Posterior vena cava (tissue), 2 donors: ENCODE results near the gene TSPO2. TPM values are rescaled to one million over a fixed set of nuclear protein-coding genes. Genes with fewer than 3 reads are reported as not detected.
"Not testable (repeated sequence)": the region's sequence is repeated elsewhere in the genome, so short reads cannot be mapped to it uniquely, and the experiment has no call there.

Source experiments
- DNase-seq: peaks from one replicate; pipeline ENCODE4 v3.0.0-alpha.2; 2020; ENCODE audit warnings: low spot score
- intact Hi-C, 2 donors: fragments of 100-400 bp; cut with DNase I; formaldehyde crosslinking; loops; one replicate each; pipeline versions ENCODE4 v1.14.1 to v1.14.2; 2022 to 2023
- long read RNA-seq, 2 donors: library from polyadenylated mRNA; unstranded; transcript quantifications; one replicate each; pipeline ENCODE4 v2.0.0, GENCODE V29; 2020 to 2021
- total RNA-seq, 2 donors: library from RNA; stranded (reverse); fragmentation: NEBNext Ultra II Directional; extraction: Animal tissue kit (Norgen Biotek cat#: 25700); gene quantifications; one replicate each; pipeline ENCODE4 v1.2.1, GENCODE V29; 2021
- donor health status: DM: yes; HTN: yes; CAD: no.
- donor health status: DM: yes; HTN: yes; CAD: no.

The TSPO2 gene
- total RNA-seq: not detected
- long read RNA-seq, donor 1: 0 reads
- long read RNA-seq, donor 2: 0 reads

DNA sequence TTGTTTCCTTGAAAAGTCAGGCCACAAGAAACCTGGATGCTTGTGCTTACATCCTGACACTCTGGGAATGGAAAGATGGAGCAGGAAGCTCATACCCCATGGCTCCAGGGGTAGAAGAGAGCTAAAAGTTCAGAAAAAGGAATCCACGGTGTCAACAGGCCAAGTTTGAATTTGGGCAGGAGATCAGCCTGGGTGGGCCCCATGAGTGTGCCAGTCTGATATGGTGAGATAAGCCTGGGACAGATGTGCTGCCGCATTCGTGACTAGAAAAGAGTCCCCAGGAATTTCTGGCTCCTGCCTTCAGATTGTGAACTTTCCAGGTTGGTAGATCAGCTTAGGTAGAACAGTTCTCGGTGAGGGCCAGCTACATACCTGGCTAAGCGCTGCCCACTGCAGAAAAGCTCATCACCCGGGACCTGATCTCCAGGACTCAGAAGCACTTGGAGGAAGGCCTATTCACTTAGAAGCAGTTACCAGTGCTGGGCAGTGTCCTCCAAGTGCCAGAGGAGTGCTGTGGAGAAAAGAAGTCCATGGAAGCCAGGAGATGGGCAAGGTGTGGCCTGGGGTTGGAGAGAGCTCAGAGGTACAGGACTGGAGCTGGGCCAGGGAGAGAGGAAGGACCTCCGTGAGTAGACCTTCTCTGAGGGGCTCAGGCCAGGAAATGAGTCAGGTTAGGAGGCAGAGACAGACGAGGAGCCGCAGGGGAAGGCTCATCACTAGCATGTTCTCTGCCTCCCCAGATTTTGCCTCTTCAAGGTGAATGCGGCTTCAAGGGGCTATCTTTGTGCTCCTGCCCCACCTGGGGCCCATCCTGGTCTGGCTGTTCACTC lies at the start of gene TSPO2:
Gene TSPO2, plus strand, starts transcription at position 242 of the 830 bp plus-strand sequence. Its CDS starts 519 bp downstream, at position 761.
- DNase-seq: no peak
- intact Hi-C loops: no loop called here

DNA sequence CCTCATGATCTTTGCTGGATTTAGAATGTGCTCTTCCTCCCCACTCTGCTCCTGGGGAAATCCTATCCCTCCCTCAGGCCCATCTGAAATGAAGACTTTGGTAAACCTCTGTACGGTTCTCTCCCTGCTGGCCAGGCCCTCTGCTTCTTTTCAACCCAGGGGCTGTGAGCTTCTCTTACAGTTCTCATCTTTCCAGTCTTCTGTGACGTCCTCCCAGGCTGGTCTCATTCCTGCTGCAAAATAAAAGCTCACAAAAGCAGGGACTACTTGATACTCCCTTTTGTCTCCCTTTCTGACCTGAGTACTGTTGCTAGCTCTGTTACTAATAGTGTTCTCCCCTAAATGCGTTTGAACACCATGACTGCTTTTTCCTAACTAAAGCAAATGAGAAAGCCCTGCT lies 49.5 kb upstream of the TSPO2 start:
- intact Hi-C loops: no loop called here
- DNase-seq: no peak

- intact Hi-C loops: no loop called here
- DNase-seq: no peak
Observed at GRCh38 chr6:40996591-40997233, 45.6 kb upstream of the TSPO2 start.

DNA sequence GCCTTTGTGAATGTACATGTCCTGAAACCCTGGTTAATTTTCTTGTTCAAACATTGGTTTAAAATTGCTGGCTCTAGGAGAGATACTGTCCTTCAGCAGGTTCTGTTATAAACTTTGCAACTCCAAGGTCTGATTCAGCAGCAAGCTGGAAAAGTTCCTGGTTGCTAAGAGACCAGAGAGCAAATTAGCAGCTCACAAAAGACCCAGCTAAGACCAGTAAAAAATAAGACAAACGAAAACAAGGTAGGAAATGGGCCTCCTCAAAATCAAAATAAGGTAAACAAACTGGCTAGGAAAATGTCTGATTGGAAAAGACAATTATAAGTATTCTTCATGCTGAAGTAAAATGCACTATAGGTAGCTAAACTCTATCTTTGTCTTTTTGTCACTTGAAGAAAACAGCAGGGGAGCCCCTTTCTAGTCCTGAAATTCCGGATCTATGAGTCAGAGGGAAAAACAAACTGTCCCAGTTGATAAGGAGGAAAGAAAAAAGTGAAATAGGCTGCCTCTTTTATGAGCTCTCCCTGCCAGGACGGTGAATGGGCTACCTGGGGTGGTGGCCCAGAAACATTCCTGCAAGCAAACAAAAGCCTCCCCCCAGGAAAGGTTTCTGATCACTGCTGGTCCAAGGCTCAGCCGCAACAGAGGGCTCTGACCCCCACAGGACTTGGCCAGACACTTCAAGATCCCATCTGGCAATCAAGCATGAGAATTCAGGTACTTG lies 44.9 kb upstream of the TSPO2 start:
- intact Hi-C loops: no loop called here
- no peak for DNase-seq

DNA sequence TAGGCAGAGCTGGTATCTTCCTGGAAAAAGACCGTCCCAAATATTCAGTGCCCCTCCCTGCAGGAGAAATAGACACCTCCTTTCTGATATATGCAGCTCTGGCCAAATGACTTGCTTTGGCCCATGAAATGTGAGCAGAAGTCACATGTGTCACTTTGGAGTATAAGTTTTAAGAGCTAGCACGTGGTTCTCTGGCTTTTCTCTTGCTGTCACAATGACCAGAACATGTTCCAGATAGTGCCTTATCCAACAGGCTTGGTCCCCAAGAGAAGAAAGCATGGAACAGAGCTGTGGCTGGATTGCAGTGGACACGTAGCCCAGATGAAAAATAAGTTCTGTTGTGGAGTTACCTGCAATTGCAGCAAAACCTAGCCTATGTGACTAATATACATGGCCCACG lies 43.6 kb upstream of the TSPO2 start:
- intact Hi-C loops: no loop called here

GRCh38 chr6:40999569-40999968 lies 42.7 kb upstream of the TSPO2 start:
- DNase-seq: peak; percentile 89
- intact Hi-C loops: no loop called here

More for the DNA sequence above, 43.6 kb upstream of the TSPO2 start:
- no peak for DNase-seq

DNA sequence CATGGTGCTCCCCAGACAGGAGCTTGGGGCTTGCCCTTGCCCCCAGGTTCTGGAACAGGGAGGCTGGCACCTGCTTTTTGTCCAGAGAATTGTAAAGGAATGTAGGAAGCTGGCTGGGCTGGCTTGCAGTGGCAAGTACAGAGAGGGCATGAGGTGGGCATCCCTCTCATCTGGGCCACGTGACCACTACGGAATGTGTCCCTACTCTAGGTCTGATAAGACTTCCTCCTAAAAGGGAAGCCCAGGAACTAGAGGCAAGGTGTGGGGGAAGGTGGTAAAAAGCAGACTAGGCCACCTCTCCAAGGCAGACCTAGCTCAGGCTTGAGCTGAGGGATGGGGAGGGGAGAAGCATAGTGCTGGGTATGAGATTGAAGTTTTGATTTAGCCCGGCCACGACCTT lies 42.0 kb upstream of the TSPO2 start:
- no peak for DNase-seq
- intact Hi-C loops: no loop called here

- no peak for DNase-seq
- intact Hi-C loops: no loop called here
Observed at GRCh38 chr6:41002168-41002567, 40.1 kb upstream of the TSPO2 start.

GRCh38 chr6:41006217-41006616 lies 36.0 kb upstream of the TSPO2 start:
- intact Hi-C loops: loop anchor here (5.0 kb wide), 1 partner anchor 61 kb away; no protein-coding TSS in a partner anchor
- DNase-seq: not testable (repeated sequence)

- not testable (repeated sequence) for DNase-seq
- intact Hi-C loops: loop anchor here (5.0 kb wide), 1 partner anchor 60 kb away; no protein-coding TSS in a partner anchor
Observed at GRCh38 chr6:41006980-41007379, 35.3 kb upstream of the TSPO2 start.

DNA sequence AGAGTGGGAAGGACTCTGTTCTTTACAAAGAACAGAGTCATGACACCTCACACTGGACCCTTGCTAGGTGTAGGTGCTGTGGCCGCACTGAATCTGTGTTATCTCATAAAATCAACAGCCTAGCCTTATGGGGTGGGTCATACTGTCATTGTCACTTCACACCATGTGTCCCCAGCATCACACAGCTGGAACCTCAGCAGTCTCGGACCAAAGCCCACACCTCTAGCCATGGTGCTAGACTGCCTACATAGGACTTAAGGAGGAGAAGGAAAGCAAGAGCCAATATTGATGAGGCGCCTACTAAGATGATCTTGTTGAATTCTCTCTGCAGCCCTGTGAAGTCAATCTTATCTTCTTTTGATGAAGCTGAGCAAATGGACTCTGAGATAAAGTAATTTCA lies 34.3 kb upstream of the TSPO2 start:
- no peak for DNase-seq
- intact Hi-C loops: loop anchor here (5.0 kb wide), 1 partner anchor 59 kb away; no protein-coding TSS in a partner anchor

DNA sequence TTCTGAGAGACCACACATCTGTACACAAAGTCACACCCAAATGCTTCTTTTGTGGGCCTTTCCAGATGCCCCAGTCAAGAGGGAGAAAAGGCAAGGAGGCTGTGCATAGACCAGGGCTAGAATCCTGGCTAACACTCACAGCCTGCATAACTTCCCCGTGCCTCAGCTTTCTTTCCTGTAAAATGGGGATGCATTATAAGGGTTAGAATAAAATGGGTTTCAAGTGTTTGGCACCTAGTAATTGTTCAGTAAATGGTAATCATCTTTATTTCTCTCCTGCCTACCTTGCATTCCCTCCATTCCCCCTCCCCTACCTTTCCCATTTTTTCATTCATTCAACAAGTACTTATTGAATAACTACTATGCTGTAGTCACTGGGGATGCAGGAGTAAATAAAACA lies 32.6 kb upstream of the TSPO2 start:
- intact Hi-C loops: loop anchor here (5.0 kb wide), 1 partner anchor 58 kb away; no protein-coding TSS in a partner anchor
- DNase-seq: no peak

- intact Hi-C loops: no loop called here
- no peak for DNase-seq
Observed at GRCh38 chr6:41011673-41012072, 30.6 kb upstream of the TSPO2 start.

DNA sequence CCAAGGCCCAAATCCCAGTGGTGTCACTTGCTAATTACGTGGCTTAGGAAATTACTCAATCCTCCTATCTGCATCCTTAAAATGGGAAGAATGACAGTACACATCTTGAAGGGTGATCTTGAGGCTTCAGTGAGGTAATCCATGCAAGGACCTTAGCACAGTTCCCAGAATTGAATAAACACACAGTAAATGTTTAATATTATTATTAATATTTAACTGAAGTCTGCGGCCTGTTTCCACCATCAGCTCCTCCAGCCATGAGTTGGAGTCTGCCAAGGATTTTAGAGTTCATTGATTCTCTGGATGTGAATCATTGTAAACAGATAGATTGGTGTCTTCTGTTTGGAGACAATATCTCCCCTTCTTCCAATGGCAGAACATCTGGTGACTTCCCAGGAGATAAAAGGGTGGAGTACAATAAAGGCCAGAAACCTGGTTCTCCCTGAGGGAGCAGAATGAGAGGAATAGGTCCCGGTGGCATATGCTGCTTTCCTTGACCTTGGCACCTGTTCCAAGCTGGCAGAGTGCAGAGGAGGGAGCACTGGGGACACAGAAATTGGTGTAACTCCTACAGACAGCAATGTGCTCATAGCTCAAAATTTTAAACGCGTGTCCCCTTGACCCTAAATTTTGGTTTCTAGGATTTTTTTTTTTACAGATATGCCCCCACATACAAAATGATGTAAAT lies 28.7 kb upstream of the TSPO2 start:
- no peak for DNase-seq
- intact Hi-C loops: no loop called here

GRCh38 chr6:41014780-41015179 lies 27.5 kb upstream of the TSPO2 start:
- intact Hi-C loops: no loop called here

DNA sequence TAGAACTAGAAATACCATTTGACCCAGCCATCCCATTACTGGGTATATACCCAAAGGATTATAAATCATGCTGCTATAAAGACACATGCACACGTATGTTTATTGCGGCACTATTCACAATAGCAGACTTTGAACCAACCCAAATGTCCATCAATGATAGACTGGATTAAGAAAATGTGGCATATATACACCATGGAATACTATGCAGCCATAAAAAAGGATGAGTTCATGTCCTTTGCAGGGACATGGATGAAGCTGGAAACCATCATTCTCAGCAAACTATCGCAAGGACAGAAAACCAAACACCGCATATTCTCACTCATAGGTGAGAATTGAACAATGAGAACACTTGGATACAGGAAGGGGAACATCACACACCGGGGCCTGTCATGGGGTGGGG lies 26.4 kb upstream of the TSPO2 start:
- DNase-seq, intact Hi-C loops: not testable (repeated sequence)

More at GRCh38 chr6:41014780-41015179, 27.5 kb upstream of the TSPO2 start:
- DNase-seq: no peak

DNA sequence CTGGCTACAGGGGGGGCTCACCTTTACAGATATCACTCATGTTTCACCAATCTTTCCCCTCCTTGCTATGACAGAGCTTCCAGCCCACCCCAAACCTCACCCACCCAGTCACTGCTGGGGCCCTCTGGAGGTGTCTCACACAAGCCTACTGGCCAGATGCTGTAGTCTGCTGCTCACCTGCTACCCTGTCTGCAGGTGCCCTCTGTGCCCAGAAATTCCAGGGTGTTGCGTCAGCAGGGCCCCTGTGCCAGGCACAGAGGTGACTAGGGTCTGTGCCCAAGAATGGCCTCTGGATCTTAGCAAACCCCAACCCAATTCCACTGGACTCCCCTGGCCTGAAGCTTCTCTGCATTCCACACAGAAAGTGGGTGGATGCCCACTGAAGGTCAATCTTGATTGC lies 24.6 kb upstream of the TSPO2 start:
- intact Hi-C loops: no loop called here

DNA sequence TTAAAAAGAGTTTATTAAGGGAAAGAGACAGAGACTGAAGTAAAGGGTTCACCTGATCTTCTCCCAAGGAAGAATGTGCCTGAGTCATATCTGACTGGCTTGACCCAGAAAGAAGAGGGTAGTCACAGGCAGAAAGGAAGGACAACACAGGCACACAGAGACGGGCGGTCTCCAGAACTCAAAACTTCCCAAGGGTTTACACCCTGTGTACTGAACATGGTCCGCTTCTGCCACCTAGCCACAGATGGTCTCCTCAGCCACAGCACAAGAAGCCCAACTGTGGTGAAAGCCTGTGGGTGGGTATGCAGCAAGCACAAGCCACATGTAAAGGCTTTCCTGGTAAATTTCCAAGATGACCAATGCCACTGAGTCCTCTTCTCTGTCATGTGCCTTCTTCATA lies 20.4 kb upstream of the TSPO2 start:
- intact Hi-C loops: loop anchor here in 1 of 2 donors (10.0 kb wide), 1 partner anchor 127 kb away; no protein-coding TSS in a partner anchor
- no peak for DNase-seq

More for the DNA sequence above, 24.6 kb upstream of the TSPO2 start:
- DNase-seq: no peak

DNA sequence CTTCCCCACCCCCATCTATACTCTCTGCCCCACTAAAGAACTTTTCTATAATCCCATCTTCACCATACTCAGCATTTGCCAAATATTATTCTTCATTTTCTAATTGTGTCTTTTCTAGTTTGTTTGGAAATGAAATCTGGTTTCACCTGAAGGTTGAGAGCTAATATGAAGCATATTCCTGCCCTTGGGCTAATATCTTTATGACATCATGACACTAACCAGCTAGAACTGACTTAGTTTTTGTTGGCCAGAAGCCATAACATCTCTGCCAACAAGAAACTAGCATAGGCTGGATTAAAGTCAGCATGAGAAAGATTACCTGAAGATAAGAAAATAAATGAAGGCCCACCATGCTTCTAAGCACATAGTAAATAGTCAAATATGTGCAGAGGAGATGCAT lies 20.0 kb upstream of the TSPO2 start:
- DNase-seq: no peak
- intact Hi-C loops: loop anchor here in 1 of 2 donors (10.0 kb wide), 1 partner anchor 127 kb away; no protein-coding TSS in a partner anchor
